ENCODE results near the gene TAF11L10. TPM values are rescaled to one million over a fixed set of nuclear protein-coding genes. Genes with fewer than 3 reads are reported as not detected.
"Not testable (repeated sequence)": the region's sequence is repeated elsewhere in the genome, so short reads cannot be mapped to it uniquely, and the experiment has no call there.

Gene TAF11L10
- total RNA-seq, 4 donors from 2014 or later = not detected

DNA sequence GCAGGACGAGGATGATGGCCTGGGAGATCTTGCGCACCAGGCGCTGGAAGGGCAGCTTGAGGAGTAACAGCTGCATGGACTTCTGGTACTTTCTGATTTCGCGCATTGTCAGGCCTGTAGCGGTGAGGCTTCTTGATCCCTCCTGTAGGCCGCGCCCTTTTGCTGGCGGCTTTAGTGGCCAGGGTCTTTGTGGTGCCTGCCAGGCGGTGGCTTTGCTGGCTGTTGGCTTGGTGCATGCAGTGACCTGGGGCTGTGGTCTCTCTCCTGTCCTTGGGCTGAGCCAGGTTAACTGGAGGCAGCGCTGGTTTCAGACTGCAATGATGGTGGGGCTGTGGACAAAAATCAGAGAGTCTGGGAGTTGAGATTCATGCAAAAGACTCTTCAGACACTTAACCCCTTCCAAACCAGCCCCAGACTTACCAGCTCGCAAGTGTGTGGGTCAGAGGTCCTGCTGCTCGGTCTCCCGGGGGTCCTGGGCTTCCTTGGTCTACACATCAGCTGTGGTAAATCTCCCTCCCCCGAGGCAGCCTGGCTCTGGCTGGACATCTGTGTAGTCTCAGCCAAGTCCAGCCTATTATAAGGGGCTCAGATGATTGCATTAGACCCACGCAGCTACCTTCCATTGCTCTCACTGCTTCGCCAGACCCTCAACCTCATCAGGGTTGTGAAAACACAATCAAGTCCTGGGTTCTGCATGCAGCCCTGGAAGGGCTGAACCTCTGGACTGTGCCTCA, 17.4 kb upstream of the TAF11L10 start:
- Histone ChIP-seq H3K36me3 (no peaks in the 10 kb centered on the region), H3K4me1 (no peaks in the 10 kb centered on the region), H3K4me3 (replicated peaks in 1 of 3) (no peak overlapping the region), H3K27ac (no peak overlapping the region), H3K27me3 (no peaks in the 10 kb centered on the region), H3K9me3 (no peaks in the 10 kb centered on the region)
- intact Hi-C loops (cut with DNase I) = no loop called here
- DNase-seq = no peak
- TF ChIP-seq, protein P1, sequence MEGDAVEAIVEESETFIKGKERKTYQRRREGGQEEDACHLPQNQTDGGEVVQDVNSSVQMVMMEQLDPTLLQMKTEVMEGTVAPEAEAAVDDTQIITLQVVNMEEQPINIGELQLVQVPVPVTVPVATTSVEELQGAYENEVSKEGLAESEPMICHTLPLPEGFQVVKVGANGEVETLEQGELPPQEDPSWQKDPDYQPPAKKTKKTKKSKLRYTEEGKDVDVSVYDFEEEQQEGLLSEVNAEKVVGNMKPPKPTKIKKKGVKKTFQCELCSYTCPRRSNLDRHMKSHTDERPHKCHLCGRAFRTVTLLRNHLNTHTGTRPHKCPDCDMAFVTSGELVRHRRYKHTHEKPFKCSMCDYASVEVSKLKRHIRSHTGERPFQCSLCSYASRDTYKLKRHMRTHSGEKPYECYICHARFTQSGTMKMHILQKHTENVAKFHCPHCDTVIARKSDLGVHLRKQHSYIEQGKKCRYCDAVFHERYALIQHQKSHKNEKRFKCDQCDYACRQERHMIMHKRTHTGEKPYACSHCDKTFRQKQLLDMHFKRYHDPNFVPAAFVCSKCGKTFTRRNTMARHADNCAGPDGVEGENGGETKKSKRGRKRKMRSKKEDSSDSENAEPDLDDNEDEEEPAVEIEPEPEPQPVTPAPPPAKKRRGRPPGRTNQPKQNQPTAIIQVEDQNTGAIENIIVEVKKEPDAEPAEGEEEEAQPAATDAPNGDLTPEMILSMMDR (IDR thresholded peaks at IDR 0.05) = no peak
- no peak for TF ChIP-seq POLR2A (IDR thresholded peaks at IDR 0.05)
- 87 to 89% methylated on average over 16 of the region's 17 CpGs for WGBS, 2 donors

DNA sequence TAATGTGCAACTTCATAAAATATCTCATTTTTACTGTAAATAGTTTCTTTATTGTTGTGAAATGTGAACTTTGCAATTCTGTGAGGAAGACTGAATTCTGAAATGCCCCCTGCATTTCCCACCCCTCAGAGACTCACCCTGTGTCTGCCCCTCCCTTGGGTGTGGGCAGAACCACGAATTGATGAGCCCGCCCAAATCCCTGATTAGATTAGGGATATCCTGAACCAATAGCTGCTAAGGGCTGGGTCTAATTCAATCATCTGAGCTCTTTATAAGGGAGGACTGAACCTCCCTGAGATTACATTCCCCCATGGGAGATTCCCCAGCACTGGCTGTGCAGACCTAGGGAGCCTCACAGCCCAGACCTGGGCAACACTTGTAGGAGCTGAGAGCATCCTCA, 12.5 kb upstream of the TAF11L10 start, which contains the start of gene TAF11L12:
TAF11L12 (plus strand) TSS at position 301 of the 400 bp plus-strand sequence.
- H3K4me1 ChIP-seq; DNase-seq; H3K36me3 ChIP-seq; H3K27me3 ChIP-seq; H3K9me3 ChIP-seq; H3K4me3 ChIP-seq (replicated peaks in 1 of 3); intact Hi-C loops (cut with DNase I); H3K27ac ChIP-seq: not testable (repeated sequence)
- 68 to 87% methylated on average over 2 of the region's 2 CpGs for WGBS, 2 donors

DNA sequence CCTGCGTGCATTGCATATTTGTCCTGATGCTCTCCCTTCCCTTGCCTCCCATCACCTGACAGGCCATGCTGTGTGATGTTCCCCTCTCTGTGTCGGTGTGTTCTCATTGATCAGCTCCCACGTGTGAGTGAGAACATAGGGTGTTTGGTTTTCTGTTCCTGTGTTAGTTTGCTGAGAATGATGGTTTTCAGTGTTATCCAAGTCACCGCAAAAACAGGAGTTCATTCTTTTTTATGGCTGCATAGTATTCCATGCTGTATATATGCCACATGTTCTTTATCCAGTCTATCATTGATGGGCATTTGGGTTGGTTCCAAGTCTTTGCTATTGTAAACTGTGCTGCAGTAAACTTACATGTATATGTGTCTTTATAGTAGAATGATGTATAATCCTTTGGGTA, 9.8 kb upstream of the TAF11L10 start:
- intact Hi-C loops (cut with DNase I) = not testable (repeated sequence)

DNA sequence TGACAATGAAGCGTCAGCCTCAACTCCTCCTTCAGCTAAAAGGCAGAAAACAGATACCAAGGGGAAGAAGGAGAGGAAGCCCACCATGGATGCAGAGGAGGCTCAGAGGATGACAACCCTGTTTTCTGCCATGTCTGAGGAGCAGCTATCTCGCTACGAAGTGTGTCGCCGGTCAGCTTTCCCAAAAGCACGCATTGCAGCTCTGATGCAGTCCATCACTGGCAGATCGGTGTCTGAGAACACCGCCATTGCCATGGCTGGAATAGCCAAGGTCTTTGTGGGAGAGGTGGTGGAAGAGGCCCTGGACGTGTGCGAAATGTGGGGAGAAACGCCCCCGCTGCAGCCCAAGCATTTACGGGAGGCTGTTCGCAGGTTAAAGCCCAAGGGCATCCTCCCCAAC, 7.3 kb upstream of the TAF11L10 start:
- WGBS, 2 donors = 91 to 97% methylated on average over 14 of the region's 14 CpGs
- H3K9me3 ChIP-seq = no peaks in the 10 kb centered on the region
- intact Hi-C loops (cut with DNase I) = no loop called here
- H3K27ac ChIP-seq = no peak overlapping the region
- H3K27me3 ChIP-seq = no peaks in the 10 kb centered on the region
- no peak overlapping the region for H3K4me3 ChIP-seq (replicated peaks in 1 of 3)
- TF ChIP-seq, protein P1 (IDR thresholded peaks at IDR 0.05) = no peak
- no peak for TF ChIP-seq POLR2A (IDR thresholded peaks at IDR 0.05)
- H3K36me3 ChIP-seq = no peaks in the 10 kb centered on the region
- no peaks in the 10 kb centered on the region for H3K4me1 ChIP-seq
- DNase-seq = no peak

More for the DNA sequence above, 9.8 kb upstream of the TAF11L10 start:
- DNase-seq; H3K4me1 ChIP-seq; H3K9me3 ChIP-seq; H3K36me3 ChIP-seq; H3K27me3 ChIP-seq; H3K4me3 ChIP-seq (replicated peaks in 1 of 3); H3K27ac ChIP-seq: not testable (repeated sequence)
- WGBS, 2 donors = 79 to 85% methylated on average over 4 of the region's 4 CpGs

DNA sequence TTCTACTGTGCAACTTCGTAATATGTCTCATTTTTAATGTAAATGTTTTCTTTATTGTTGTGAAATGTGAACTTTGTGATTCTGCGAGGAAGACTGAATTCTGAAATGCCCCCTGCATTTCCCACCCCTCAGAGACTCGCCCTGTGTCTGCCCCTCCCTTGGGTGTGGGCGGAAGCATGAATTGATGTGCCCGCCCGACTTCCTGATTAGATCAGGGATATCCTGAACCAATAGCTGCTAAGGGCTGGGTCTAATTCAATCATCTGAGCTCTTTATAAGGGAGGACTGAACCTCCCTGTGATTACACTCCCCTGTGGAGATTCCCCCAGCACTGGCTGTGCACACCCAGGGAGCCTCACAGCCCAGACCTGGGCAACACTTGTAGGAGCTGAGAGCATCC, 6.3 kb upstream of the TAF11L10 start, which contains the start of gene TAF11L11:
TAF11L11 (plus strand) TSS at position 304 of the 400 bp plus-strand sequence.
- DNase-seq; H3K27me3 ChIP-seq; intact Hi-C loops (cut with DNase I); H3K27ac ChIP-seq; H3K4me3 ChIP-seq (replicated peaks in 1 of 3); H3K36me3 ChIP-seq; H3K9me3 ChIP-seq; H3K4me1 ChIP-seq: not testable (repeated sequence)
- WGBS, 2 donors = 74 to 82% methylated on average over 6 of the region's 6 CpGs

DNA sequence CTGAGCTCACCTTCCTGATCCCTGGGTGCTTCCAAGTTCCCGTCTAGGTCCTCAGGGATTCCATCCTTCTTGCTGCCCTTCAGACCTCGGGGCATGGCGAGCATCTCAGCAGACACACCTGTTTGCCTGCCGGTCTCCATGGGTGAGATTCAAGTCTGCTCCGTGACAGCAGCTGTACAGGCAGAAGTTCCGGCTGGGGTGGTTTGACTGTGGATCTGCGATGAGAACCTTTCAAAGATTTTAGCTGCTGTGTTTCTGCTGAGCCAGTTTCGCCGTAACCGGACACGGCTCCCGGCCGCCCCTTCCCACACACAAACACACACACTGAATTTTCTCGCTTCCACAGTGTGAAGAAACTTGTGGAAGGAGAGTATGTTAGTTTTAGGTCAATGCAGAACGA, 3.4 kb downstream of the TAF11L10 start, which contains the start of gene TAF11L9:
TAF11L9 (minus strand) TSS at position 140 of the 400 bp plus-strand sequence.
- 92 to 93% methylated on average over 11 to 12 of the region's 15 CpGs for WGBS, 2 donors
- DNase-seq; H3K27me3 ChIP-seq; H3K27ac ChIP-seq; H3K4me1 ChIP-seq; H3K9me3 ChIP-seq; H3K4me3 ChIP-seq (replicated peaks in 1 of 3); H3K36me3 ChIP-seq; intact Hi-C loops (cut with DNase I): not testable (repeated sequence)

DNA sequence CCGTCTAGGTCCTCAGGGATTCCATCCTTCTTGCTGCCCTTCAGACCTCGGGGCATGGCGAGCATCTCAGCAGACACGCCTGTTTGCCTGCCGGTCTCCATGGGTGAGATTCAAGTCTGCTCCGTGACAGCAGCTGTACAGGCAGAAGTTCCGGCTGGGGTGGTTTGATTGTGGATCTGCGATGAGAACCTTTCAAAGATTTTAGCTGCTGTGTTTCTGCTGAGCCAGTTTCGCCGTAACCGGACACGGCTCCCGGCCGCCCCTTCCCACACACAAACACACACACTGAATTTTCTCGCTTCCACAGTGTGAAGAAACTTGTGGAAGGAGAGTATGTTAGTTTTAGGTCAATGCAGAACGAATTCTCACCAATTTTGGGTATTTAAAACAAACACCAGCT, 6.8 kb downstream of the TAF11L10 start, which contains the start of gene TAF11L8:
TAF11L8 (minus strand) TSS at position 101 of the 400 bp plus-strand sequence.
- WGBS, 2 donors = no CpG with 5 or more reads among the region's 16 CpGs
- H3K27me3 ChIP-seq; H3K4me1 ChIP-seq; H3K36me3 ChIP-seq; H3K27ac ChIP-seq; H3K9me3 ChIP-seq; DNase-seq; H3K4me3 ChIP-seq (replicated peaks in 1 of 3); intact Hi-C loops (cut with DNase I): not testable (repeated sequence)

DNA sequence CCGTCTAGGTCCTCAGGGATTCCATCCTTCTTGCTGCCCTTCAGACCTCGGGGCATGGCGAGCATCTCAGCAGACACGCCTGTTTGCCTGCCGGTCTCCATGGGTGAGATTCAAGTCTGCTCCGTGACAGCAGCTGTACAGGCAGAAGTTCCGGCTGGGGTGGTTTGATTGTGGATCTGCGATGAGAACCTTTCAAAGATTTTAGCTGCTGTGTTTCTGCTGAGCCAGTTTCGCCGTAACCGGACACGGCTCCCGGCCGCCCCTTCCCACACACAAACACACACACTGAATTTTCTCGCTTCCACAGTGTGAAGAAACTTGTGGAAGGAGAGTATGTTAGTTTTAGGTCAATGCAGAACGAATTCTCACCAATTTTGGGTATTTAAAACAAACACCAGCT, 12.0 kb downstream of the TAF11L10 start, which contains the start of gene TAF11L7:
TAF11L7 (minus strand) TSS at position 101 of the 400 bp plus-strand sequence.
- intact Hi-C loops (cut with DNase I); DNase-seq: not testable (repeated sequence)

More for the DNA sequence above, 12.0 kb downstream of the TAF11L10 start, which contains the start of gene TAF11L7:
- not testable (repeated sequence) for H3K36me3 ChIP-seq; H3K27me3 ChIP-seq; H3K4me3 ChIP-seq (replicated peaks in 1 of 3); H3K9me3 ChIP-seq; H3K27ac ChIP-seq; H3K4me1 ChIP-seq
- no CpG with 5 or more reads among the region's 16 CpGs for WGBS, 2 donors

Measured in thyroid gland (tissue), 4 donors.